T1000 (cell line): ENCODE measurements around the gene RIPK4.

ENCODE experiments used
- DNase-seq: peaks from one replicate; lab custom pipeline; 2025; ENCODE audit warnings: mixed read lengths; lab: John Stamatoyannopoulos, UW

RIPK4 gene

DNA sequence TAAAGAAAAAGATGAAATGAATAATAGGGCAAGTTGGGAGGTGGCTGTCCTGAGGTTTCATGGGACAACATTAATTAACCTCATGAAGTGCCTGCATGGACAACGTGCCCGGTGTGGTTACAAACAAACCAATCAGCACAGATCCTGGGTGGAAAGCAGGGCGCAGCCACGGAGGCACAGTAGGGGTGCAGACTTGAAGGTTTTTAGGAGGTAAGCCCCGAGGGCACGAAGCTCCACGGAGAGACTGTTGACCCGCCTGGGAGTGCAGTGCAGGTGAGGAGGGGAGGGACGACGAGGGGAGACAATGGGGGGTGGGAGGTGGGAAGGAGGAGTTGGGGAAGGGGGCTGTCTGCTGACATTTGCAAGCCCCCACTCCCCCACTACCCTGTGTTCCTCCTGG, 2.3 kb upstream of the RIPK4 start:
- no peak for DNase-seq

DNA sequence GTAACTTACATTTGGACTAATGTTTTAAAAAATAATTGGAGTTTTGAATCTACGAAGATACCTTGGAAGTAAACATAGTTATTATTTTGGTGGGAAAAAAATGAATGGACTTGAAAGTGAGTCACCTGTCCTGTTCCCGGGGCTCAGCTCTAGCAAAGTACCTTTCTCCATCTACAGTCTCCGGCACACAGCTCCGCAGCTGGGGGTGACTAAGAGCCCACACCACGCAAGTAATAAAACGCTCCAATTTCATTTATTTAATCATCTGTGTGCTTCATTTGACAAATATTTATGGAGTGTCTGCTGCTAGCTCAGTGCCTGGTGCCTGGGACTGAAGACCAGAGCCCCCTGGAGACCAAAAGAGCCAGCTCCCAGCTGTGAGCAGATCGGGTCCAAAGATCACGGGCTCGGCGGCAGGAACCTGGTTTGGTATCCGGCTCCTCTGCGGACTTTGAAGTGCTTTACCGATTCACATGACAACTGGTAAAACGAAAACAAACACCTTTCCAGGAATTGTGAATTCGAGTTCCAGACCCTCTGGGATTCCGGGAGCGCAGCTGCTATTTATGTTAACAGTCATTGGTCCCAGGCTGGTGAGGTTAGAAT, 1.7 kb upstream of the RIPK4 start:
- peak; percentile 37 for DNase-seq

- DNase-seq = no peak
Measured at GRCh38 chr21:41767606-41768436, 969 bp upstream of the RIPK4 start.

GRCh38 chr21:41765973-41766882, 624 bp downstream of the RIPK4 start:
- DNase-seq = no peak

- no peak for DNase-seq
Measured at GRCh38 chr21:41765420-41765821, 1.4 kb downstream of the RIPK4 start.

DNA sequence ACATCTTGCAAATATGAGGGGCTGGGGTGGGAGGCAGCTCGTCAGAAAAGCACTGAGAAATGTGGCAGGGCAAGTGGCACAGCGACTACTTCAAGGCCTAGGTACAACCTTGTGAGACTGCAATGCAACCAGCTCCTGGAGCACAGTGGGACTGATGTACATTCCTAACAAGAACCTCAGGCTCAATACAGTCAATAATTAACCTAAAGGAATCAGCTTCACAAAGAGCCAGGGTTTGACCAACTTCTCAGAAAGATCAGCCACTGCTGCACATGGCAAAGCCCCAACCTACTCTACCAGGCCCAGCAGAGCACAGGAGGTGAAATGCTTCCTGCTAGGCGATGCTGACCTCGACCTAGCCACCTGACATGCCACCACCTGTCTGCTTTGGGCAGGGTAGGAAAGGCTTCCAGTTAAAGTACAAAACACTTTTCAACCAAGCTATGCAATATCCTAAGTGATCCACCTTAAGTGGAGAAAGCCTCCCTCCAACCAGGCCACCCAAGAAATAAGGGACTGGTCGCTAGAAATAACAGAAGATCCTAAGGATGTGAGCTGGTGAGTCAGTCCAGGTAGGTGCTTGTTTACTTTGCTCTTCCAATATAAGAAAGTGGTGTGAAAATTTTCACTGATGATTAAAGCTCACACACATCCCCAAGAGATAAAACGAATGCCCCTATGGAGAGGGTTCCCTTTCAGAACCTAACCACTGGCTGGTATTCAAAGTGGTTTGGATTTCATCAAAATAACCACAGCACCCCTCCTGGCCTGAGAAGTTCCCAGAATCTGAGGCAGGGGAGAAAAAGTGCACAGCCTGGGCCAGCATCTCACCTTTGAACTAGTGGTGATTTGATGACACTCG, 2.1 kb downstream of the RIPK4 start:
- DNase-seq = no peak

- DNase-seq = no peak
Measured at GRCh38 chr21:41763996-41764395, 2.9 kb downstream of the RIPK4 start.

DNA sequence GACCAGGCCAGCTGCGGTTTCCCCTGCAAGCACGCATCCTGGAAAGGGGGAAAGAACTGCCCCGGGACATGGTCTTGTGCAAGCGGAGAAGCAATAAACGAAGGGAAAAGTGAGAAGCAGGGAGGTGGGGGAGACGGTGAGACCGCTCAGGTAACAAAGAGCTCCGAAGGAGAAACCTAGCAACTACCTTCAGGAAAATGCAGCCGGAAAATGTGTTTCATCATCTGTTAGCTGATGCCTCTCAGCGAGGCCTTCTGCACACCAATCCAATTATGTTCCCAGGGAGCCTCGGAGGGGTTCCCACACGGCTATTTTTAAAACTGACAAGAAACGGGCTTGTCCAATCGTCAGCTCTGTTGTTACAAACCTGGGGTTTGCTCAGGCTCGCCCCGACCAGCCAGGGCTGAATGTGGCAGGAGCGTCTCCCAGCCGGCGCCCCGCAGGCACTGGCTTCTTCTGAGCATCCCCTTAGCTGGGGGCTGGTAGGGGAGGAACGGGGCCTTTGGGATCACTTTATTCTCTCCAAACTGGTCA, 3.4 kb downstream of the RIPK4 start:
- no peak for DNase-seq

- no peak for DNase-seq
Measured at GRCh38 chr21:41762753-41763152, 4.1 kb downstream of the RIPK4 start.

GRCh38 chr21:41761934-41762635, 4.8 kb downstream of the RIPK4 start:
- DNase-seq = no peak

- DNase-seq = no peak
Measured at GRCh38 chr21:41761211-41761933, 5.5 kb downstream of the RIPK4 start.

DNA sequence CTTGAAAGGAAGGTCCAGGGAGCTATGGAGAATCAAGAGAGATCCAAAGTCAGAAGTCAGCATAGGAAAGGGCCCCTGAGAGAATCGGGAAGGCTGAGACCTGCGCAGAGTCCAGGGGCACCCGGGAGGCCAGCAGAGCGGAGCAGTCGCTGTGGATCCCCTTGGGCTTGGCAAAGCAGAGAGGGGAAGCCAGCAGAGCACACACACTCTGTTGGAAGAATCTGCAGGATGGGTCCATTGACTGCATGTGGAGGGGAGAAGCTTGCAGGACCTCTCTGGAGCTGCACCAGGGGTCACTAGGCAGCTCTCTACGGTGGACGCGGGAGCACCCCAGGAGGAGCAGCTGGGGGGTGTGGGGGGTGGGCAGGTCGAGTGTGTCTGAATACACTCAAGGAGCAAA, 6.4 kb downstream of the RIPK4 start:
- no peak for DNase-seq

GRCh38 chr21:41759926-41760325, 6.9 kb downstream of the RIPK4 start:
- DNase-seq = no peak

- DNase-seq = no peak
Measured at GRCh38 chr21:41759214-41759840, 7.5 kb downstream of the RIPK4 start.

DNA sequence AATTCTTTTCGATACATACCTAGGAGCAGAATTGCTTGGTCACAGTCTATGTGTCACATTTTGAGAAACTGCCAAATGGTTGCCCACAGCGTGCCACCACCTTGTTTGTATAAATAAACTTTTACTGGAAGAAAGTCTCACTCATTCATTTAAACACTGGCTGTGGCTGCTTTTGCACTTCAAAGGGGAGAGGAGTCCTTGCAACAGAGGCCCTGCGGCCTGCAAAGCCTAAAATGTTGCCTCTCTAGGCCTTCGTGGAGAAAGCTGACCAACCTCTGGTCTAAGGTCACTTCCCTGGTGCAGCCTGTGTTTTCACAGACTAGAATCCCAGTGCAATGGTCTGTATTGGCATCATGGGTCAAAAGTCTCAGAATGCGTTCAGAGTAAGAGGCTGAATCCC, 8.3 kb downstream of the RIPK4 start:
- DNase-seq = peak; percentile 32

DNA sequence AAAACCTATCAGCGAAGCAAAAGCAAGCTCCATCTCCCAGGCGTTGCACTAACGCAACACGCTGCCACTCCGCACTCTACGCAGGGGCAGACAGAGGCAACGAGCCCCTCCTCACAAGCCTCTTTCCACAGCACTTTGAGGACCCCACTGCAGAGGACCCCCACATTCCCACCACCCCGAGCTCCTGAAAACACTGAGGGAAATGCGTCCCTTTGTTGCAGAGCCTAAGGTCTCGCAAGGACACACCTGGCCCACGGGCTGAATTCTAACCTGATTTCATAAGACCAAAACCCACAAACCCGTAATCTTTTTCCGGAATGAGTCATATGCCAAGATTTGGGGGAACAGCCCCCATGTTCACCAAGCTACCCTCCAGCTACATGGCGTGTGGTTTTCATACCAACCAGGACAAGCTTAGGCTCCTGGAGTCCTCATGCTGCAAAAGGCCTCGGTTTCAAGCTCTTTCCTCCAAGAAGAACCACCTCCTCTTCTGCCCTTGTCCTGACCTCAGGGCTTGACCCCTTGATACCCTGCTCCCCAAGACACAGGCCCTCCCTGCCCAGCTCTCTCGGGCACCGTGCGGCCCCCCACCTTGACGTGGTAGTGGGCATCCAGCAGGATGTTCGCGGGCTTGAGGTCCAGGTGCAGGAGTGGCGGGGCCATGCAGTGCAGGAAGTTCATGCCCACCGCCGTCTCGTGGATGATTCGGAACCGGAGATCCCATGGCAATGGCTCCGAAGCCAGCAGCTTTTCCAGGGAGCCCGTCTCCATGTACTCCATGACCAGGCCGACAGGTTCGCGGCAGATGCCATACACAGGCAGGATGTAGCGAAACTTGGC, 10.7 kb downstream of the RIPK4 start:
- DNase-seq = no peak

GRCh38 chr21:41755258-41755933, 11.5 kb downstream of the RIPK4 start:
- DNase-seq = no peak

- DNase-seq = no peak
Measured at GRCh38 chr21:41754479-41754891, 12.4 kb downstream of the RIPK4 start.
